Measurements from ENCODE around the gene POLE4. TPM values are rescaled to one million over a fixed set of nuclear protein-coding genes. Genes with fewer than 3 reads are reported as not detected.

The POLE4 gene
- total and polyA plus RNA-seq, 2 donors (not counting 1 experiment from before 2014, with no cell fraction given), result 26.3 to 28.9 TPM

GRCh38 chr2:74925361-74925786 is 33.1 kb upstream of the POLE4 start:
- no peak for TF ChIP-seq EZH2 (IDR thresholded peaks at IDR 0.05; ENCODE audit: low read length, missing control alignments)
- Histone ChIP-seq H3K27me3 (ENCODE audit: control insufficient read depth, insufficient read depth, low read length) (no peaks in the 10 kb centered on the region), H3K27ac (ENCODE audit: insufficient read depth, low read length) (no peak overlapping the region), H3K4me2 (ENCODE audit: extremely low read depth, insufficient read depth, low read length) (no peak overlapping the region), H2AFZ (ENCODE audit: low read length) (no peak overlapping the region), H3K79me2 (ENCODE audit: control insufficient read depth, insufficient read depth, low read length) (no peaks in the 10 kb centered on the region), H3K36me3 (ENCODE audit: control insufficient read depth, insufficient read depth, low read length) (no peaks in the 10 kb centered on the region), H3K4me3 (replicated peaks in 1 of 4; ENCODE audit: control extremely low read depth in 1 of 4, insufficient read depth in 1 of 4, low read depth in 3 of 4, low read length in 4 of 4) (no peak overlapping the region), H4K20me1 (ENCODE audit: control insufficient read depth, extremely low read depth, insufficient read depth, low read length) (no peaks in the 10 kb centered on the region), H3K9ac (ENCODE audit: insufficient read depth, low read length) (no peak overlapping the region), H3K9me3 (ENCODE audit: control insufficient read depth, insufficient read depth, low read depth, low read length) (no peaks in the 10 kb centered on the region), H3K4me1 (ENCODE audit: control insufficient read depth, extremely low read depth, insufficient read depth, low read length) (no peaks in the 10 kb centered on the region)
- DNase-seq (ENCODE audit: low read depth in 2 of 2), result no peak

- no peak overlapping the region for H3K4me3 ChIP-seq (replicated peaks in 1 of 4; ENCODE audit: control extremely low read depth in 1 of 4, insufficient read depth in 1 of 4, low read depth in 3 of 4, low read length in 4 of 4)
- H2AFZ ChIP-seq (ENCODE audit: low read length), result no peak overlapping the region
- DNase-seq (ENCODE audit: low read depth in 2 of 2), result no peak
- H3K4me2 ChIP-seq (ENCODE audit: extremely low read depth, insufficient read depth, low read length), result no peak overlapping the region
- H3K36me3 ChIP-seq (ENCODE audit: control insufficient read depth, insufficient read depth, low read length), result no peaks in the 10 kb centered on the region
- no peaks in the 10 kb centered on the region for H3K4me1 ChIP-seq (ENCODE audit: control insufficient read depth, extremely low read depth, insufficient read depth, low read length)
- H3K9ac ChIP-seq (ENCODE audit: insufficient read depth, low read length), result no peak overlapping the region
- H4K20me1 ChIP-seq (ENCODE audit: control insufficient read depth, extremely low read depth, insufficient read depth, low read length), result no peaks in the 10 kb centered on the region
- no peaks in the 10 kb centered on the region for H3K79me2 ChIP-seq (ENCODE audit: control insufficient read depth, insufficient read depth, low read length)
- H3K27me3 ChIP-seq (ENCODE audit: control insufficient read depth, insufficient read depth, low read length), result no peaks in the 10 kb centered on the region
- H3K27ac ChIP-seq (ENCODE audit: insufficient read depth, low read length), result no peak overlapping the region
- no peaks in the 10 kb centered on the region for H3K9me3 ChIP-seq (ENCODE audit: control insufficient read depth, insufficient read depth, low read depth, low read length)
- TF ChIP-seq, protein P1, sequence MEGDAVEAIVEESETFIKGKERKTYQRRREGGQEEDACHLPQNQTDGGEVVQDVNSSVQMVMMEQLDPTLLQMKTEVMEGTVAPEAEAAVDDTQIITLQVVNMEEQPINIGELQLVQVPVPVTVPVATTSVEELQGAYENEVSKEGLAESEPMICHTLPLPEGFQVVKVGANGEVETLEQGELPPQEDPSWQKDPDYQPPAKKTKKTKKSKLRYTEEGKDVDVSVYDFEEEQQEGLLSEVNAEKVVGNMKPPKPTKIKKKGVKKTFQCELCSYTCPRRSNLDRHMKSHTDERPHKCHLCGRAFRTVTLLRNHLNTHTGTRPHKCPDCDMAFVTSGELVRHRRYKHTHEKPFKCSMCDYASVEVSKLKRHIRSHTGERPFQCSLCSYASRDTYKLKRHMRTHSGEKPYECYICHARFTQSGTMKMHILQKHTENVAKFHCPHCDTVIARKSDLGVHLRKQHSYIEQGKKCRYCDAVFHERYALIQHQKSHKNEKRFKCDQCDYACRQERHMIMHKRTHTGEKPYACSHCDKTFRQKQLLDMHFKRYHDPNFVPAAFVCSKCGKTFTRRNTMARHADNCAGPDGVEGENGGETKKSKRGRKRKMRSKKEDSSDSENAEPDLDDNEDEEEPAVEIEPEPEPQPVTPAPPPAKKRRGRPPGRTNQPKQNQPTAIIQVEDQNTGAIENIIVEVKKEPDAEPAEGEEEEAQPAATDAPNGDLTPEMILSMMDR (conservative IDR thresholded peaks at IDR 0.05 in 1 of 2, IDR thresholded peaks at IDR 0.05 in 1 of 2; ENCODE audit: low read depth in 1 of 2, low read length in 2 of 2), result no peak
- TF ChIP-seq EZH2 (IDR thresholded peaks at IDR 0.05; ENCODE audit: low read length, missing control alignments), result no peak
Observed at GRCh38 chr2:74927621-74928020, 30.8 kb upstream of the POLE4 start.

DNA sequence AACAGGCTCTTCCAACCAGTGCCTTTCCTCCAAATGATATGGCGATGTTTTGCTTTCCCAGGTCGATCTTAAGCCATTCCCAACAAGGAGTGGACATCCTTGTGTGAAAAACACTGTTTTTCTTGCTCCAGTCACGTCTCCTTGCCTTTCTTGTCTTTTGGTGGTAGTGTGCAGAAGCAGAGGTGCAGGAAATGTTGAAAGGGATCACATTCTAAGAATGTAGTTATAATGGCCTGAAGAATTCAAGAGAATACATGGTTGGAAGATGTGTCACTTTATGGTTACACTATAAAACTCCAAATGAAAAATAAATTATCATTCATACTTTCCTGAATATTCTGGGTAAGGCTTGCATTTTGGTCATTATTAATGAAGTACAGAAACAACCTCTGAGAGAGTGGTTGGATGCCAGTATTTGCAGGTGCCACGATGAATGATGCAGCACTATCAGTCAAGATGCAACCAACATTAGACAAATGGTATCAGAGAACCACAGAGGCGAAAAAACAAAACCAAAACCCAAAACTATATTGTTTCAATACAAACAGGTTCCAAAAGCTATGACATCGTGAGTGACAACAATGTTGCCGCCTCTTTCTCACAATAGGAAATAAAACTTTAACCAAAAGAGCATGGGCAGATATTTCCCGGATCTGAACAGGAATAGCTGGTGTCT is 27.5 kb upstream of the POLE4 start:
- H3K9me3 ChIP-seq (ENCODE audit: control insufficient read depth, insufficient read depth, low read depth, low read length), result no peaks in the 10 kb centered on the region
- H2AFZ ChIP-seq (ENCODE audit: low read length), result no peak overlapping the region
- TF ChIP-seq EZH2 (IDR thresholded peaks at IDR 0.05; ENCODE audit: low read length, missing control alignments), result no peak
- H3K36me3 ChIP-seq (ENCODE audit: control insufficient read depth, insufficient read depth, low read length), result no peaks in the 10 kb centered on the region
- no peaks in the 10 kb centered on the region for H4K20me1 ChIP-seq (ENCODE audit: control insufficient read depth, extremely low read depth, insufficient read depth, low read length)
- H3K79me2 ChIP-seq (ENCODE audit: control insufficient read depth, insufficient read depth, low read length), result no peaks in the 10 kb centered on the region
- H3K4me3 ChIP-seq (replicated peaks in 1 of 4; ENCODE audit: control extremely low read depth in 1 of 4, insufficient read depth in 1 of 4, low read depth in 3 of 4, low read length in 4 of 4), result no peak overlapping the region
- no peaks in the 10 kb centered on the region for H3K27me3 ChIP-seq (ENCODE audit: control insufficient read depth, insufficient read depth, low read length)
- no peak for DNase-seq (ENCODE audit: low read depth in 2 of 2)
- no peak overlapping the region for H3K27ac ChIP-seq (ENCODE audit: insufficient read depth, low read length)
- no peak overlapping the region for H3K9ac ChIP-seq (ENCODE audit: insufficient read depth, low read length)
- no peak overlapping the region for H3K4me2 ChIP-seq (ENCODE audit: extremely low read depth, insufficient read depth, low read length)
- H3K4me1 ChIP-seq (ENCODE audit: control insufficient read depth, extremely low read depth, insufficient read depth, low read length), result no peaks in the 10 kb centered on the region

GRCh38 chr2:74931940-74932339 is 26.5 kb upstream of the POLE4 start:
- Histone ChIP-seq H3K4me3 (replicated peaks in 1 of 4; ENCODE audit: control extremely low read depth in 1 of 4, insufficient read depth in 1 of 4, low read depth in 3 of 4, low read length in 4 of 4) (no peak overlapping the region), H4K20me1 (ENCODE audit: control insufficient read depth, extremely low read depth, insufficient read depth, low read length) (no peaks in the 10 kb centered on the region), H2AFZ (ENCODE audit: low read length) (no peak overlapping the region), H3K27ac (ENCODE audit: insufficient read depth, low read length) (no peak overlapping the region), H3K9me3 (ENCODE audit: control insufficient read depth, insufficient read depth, low read depth, low read length) (no peaks in the 10 kb centered on the region), H3K4me2 (ENCODE audit: extremely low read depth, insufficient read depth, low read length) (no peak overlapping the region), H3K79me2 (ENCODE audit: control insufficient read depth, insufficient read depth, low read length) (no peaks in the 10 kb centered on the region), H3K27me3 (ENCODE audit: control insufficient read depth, insufficient read depth, low read length) (no peaks in the 10 kb centered on the region), H3K4me1 (ENCODE audit: control insufficient read depth, extremely low read depth, insufficient read depth, low read length) (no peaks in the 10 kb centered on the region), H3K36me3 (ENCODE audit: control insufficient read depth, insufficient read depth, low read length) (no peaks in the 10 kb centered on the region), H3K9ac (ENCODE audit: insufficient read depth, low read length) (no peak overlapping the region)
- no peak for TF ChIP-seq EZH2 (IDR thresholded peaks at IDR 0.05; ENCODE audit: low read length, missing control alignments)
- TF ChIP-seq, protein P1 (conservative IDR thresholded peaks at IDR 0.05 in 1 of 2, IDR thresholded peaks at IDR 0.05 in 1 of 2; ENCODE audit: low read depth in 1 of 2, low read length in 2 of 2), result no peak
- DNase-seq (ENCODE audit: low read depth in 2 of 2), result no peak

All from fibroblast of lung (primary cell).